Fibroblast of the conjunctiva (primary cell): ENCODE results near the gene KRTAP4-9.
"Not testable (repeated sequence)": the region's sequence is repeated elsewhere in the genome, so short reads cannot be mapped to it uniquely, and the experiment has no call there.

ENCODE experiments used
- DNase-seq: peaks from one replicate; pipeline ENCODE4 v3.0.0-alpha.2; 2010; ENCODE audit warnings: low read depth

Gene KRTAP4-9

DNA sequence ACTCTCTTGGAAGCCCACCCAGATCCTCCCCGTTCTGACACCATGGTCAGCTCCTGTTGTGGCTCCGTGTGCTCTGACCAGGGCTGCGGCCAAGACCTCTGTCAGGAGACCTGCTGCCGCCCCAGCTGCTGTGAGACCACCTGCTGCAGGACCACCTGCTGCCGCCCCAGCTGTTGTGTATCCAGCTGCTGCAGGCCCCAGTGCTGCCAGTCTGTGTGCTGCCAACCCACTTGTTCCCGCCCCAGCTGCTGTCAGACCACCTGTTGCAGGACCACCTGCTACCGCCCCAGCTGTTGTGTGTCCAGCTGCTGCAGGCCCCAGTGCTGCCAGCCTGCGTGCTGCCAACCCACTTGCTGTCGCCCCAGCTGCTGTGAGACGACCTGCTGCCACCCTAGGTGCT is at the start of gene KRTAP4-9:
Gene KRTAP4-9 (plus strand): TSS at position 43 of the 400 bp plus-strand sequence. CDS start 0 bp downstream, at position 43.
- not testable (repeated sequence) for DNase-seq

DNA sequence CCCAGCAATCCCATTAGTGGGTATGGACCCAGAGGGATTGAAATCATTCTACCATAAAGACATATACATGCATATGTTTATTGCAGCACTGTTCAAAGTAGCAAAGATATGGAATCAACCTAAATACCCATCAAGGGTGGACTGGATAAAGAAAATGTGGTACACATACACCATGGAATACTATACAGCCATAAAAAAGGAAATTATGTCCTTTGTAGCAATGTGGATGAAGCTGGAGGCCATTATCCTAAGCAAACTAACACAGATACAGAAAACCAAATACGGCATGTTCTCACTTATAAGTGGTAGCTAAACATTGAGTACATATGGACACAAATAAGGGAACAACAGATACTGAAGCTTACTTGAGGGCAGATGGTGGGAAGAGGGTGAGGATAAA is 47.6 kb upstream of the KRTAP4-9 start:
- DNase-seq = no peak

DNA sequence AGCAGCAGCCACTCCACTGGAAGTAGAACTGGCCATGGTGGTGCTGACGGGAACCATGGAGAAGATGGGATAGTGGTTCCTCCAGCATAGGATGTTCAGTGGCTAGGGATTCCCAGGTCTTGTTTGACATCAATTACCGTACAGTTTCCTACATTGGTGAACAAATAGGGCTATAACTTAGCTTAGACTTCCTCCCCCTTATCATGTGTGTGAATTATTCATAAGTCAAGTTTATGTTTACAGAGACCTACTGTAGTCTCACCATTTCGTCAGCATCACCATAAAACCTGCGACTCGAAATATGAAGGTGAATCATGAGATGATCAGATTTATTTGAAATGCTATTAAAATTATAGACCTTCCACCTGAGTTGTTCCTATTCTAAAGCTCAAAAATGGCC is 46.4 kb upstream of the KRTAP4-9 start:
- no peak for DNase-seq

DNA sequence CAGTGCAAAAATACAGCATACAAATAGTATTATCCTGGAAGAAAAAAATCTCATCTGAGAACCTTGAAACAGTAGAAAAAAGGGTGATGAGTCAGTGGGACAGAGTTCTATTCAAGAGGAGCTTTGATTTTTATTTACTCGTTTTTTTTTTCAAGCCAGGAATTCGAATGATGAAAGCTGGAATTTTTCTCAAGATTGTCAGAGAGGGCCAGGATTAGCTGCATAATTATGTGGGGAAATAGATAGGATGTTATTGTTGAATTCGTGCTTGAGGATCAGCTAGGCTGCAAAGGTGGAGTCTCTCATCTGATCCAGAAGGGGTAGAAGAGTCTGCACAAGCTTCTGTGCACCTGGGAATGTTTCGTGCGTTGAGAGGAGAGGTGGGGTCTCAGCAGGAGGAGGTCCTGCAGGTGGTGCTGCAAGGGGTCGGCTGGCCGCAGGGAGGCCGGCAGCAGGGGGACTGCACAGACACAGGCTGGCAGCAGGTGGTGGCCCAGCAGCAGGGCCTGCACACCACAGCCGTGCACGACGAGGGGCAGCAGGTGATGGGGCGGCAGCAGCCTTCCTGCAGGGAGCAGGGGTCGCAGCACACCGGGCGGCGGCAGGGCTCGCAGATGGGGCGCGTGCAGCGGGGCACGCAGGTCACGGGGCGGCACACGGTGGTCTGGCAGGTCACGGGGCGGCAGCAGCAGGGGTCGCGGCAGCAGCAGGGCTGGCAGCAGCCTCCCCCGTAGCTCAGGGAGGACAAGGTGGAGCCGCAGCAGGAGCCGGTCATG is 45.7 kb upstream of the KRTAP4-9 start:
- not testable (repeated sequence) for DNase-seq

DNA sequence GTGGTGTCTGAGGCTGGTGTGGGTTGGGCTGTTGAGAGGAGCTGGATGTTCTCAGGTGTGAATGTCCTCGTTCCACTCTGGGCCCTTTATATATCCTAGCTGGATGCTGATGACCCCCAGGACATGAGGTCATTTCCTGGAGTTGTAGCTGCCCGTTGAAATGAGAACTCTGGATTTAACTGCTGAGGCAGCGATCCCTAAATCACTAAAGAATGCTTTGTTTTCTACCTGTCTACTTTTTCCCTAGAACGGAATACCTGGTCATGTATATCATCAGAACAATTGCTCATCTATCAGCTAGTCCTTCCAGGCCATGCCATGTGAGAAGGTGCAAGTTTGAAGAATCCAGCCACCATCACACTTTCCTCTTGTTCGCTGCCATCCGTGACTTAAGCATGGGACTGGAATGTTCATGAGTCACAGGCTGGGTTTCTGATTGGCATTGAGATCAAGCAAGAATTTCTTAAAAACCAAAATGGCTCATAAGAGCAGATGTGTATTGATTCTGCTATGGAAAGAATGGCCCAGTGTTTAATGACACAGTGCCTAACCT is 45.1 kb upstream of the KRTAP4-9 start, which contains the start of gene KRTAP2-3:
Gene KRTAP2-3 (minus strand): TSS at position 63 of the 553 bp plus-strand sequence. CDS start 64 bp downstream, outside the sequence.
- DNase-seq = peak; percentile 54

DNA sequence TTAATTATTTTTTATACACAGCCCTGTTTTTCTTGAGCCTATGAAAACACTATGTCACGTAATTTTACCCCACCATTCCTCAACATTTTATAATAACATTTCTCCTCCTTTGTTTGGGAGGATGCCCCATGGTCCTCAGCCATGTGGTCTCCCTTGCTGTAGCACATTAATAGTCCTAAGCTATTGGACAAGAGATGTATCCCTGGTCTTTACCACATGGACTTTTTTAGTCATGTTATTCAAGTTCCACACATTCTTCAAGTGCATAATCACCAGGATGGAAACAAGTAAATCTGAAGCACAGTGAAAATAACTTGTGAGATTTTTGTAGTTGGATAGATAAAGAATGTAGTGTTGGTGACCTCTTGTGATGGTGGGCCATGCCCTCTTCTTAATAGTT is 43.2 kb upstream of the KRTAP4-9 start:
- peak; percentile 75 for DNase-seq

DNA sequence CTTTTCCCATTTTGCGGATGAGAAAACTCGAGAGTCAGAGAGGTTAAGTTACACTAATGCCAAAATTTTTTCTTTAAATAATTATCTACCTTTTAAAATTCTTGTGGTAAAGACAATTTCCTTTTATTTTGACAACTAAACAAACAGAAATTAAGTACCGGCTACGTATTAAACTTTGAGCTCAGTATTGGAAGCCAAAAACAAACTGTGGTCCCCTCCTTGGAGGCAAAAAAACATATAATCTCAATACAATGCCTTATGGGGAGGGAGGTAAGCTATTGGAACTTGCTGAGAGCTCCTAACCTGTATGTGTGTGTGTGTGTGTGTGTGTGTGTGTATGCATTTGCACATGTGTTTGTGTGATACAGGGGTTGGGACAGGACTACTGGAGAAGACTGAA is 41.7 kb upstream of the KRTAP4-9 start:
- no peak for DNase-seq

DNA sequence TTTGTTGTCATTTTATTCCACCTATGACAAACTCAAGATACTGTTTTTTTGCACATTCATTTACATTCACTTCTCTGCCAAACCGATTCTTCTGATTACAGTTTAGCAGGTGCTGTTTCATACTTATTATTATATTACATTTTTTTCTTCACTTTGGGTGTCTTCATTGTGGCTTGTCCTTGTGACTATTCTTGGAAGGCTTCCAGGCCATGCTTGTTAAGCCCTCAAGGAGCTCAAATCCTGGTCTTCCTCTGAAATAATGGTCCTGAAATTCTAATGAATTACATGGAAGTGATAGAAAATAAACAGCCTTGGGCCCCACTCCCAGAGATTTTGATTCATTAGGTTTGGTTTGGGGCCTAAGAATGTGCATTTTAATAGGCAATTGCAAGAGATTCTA is 40.9 kb upstream of the KRTAP4-9 start:
- no peak for DNase-seq

DNA sequence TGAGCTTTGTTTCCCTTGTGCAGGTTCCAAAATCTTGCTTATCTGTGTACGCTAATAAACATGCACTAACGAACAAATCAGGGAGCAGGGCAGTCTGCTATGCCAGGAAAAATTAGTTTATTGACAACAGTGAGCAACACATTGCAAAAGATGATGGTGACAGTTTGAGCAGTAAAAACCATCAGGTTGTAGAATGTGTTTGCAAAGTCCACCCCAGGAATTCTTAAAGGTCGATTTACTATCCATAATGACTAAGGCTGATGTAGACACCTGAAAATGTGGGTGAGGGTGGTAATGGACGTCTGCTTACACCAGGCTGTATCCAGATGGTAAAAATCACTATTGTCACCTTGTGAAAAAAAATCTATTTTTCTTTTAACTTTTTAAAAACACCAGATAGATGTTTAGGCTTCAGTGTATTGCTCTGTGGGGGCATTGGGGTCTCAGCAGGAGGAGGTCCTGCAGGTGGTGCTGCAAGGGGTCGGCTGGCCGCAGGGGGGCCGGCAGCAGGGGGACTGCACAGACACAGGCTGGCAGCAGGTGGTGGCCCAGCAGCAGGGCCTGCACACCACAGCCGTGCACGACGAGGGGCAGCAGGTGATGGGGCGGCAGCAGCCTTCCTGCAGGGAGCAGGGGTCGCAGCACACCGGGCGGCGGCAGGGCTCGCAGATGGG is 40.0 kb upstream of the KRTAP4-9 start:
- DNase-seq = not testable (repeated sequence)

DNA sequence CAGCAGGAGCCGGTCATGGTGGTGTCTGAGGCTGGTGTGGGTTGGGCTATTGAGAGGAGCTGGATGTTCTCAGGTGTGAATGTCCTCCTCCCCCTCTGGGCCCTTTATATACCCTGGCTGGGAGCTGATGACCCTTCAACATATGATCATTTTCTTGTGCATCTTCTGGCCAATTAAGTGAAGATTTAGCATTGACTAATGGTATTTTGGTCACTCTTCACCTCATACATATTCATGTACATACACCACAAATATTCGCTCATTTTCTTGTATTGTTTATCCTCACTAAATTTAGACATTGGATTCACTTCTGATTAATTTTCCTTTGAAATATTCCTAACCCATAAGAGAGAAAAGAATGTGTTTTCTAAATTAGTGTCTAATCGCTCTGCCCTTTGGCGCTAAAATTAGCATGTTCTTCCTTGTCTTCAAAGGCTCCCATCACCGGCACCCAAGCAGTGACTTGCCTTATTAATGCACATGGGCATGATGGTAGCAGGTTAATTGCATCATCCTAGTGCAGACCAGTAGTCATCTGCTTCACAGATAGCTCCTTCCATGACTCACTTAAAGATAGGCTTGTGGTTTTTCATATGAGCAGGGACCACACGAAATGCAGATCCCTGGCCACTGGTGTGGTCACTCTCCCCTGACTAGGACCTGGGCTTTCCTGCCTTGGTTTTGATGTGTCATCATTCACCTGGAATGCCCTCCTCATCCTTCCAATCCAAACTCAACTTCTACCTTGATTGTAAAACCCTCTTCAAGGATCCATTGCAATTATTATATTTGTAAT is 39.2 kb upstream of the KRTAP4-9 start, which contains the start of gene KRTAP2-4:
Gene KRTAP2-4 (minus strand): TSS at position 51 of the 796 bp plus-strand sequence. CDS start 34 bp downstream, at position 17.
- no peak for DNase-seq

DNA sequence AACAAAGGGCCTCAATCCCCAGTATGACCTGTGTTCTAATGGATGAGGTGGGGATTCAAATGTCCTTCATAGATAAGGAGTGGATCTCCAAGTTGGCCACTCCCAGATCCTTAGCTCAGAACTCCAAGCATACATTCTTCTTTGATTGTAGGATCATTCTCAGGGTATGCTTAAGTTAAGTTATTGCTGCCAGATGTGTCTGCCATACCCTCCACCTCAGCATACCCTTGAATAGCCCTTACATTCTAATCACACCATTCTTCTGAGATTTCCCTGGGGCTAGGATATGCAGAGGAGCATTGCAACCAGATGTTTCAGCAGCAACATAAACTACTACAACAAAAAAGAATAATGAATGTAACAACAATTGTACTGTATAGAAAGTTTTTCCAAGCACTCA is 37.9 kb upstream of the KRTAP4-9 start:
- peak; percentile 59 for DNase-seq

DNA sequence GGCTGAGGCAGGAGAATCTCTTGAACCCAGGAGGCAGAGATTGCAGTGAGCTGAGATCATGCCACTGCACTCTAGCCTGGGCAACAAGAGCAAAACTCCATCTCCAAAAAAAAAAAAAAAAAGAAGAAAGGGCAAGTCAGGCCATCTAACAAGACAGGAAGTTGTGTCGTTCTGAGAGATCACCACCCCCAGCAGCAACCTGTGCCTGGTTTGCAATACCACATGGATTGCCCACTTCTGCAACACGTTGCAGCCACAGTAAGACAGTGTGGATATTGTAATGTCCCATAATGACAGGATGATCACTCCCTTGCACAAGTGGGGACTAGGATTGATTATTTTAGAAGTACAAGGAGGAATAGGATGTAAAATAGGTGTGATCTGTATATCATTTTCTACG is 36.2 kb upstream of the KRTAP4-9 start:
- no peak for DNase-seq

DNA sequence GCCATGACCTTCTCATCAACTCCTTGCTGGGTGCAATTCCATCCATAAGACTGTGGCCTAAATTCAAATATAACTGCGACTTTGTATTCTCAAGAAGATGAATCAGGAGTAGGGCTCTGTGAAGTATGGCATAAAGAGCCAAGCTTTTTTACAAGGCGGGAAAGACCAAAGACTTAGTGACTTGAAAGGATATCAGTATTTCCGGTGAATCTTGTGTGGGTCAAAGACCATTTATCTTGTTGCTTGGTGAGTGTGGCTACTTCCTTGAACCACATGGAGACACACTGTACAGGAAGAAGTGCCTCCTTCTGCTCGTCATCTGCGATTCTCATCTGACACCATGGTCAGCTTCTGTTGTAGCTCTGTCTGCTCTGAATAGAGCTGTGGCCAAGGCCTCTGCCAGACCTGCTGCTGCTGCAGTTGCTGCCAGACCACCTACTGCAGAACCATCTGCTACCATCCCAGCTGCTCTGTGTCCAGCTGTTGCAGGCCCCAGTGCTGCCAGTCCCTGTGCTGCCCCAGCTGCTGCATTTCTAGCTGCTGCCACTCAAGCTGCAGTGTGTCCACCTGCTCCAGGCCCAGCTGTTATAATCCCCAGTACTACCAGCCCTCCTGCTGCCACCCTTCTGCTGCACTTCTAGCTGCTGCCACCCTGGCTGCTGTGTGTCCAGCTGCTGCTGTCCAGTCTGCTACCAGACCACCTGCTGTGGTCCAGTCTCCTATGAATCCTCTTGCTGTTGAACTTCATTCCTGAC is 33.4 kb upstream of the KRTAP4-9 start:
- DNase-seq = no peak

DNA sequence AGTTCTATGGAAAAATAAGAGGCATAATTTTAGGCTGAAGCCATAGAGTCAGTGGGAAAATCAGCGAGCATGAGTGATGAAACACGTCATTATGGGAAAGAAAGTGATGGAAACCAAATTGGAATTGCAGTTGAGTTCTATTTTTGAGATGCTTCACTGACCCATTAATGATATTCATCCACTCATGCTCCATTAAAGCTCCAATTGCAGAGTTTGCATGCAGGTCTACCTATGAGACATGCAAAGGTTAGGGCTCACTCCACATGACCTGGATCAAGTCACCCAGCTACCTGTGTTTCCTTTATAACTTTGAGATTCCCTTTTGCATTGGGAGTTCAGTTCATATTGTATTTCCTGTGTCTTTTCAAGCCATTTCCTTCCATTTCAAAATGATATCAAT is 31.5 kb upstream of the KRTAP4-9 start:
- DNase-seq = no peak

DNA sequence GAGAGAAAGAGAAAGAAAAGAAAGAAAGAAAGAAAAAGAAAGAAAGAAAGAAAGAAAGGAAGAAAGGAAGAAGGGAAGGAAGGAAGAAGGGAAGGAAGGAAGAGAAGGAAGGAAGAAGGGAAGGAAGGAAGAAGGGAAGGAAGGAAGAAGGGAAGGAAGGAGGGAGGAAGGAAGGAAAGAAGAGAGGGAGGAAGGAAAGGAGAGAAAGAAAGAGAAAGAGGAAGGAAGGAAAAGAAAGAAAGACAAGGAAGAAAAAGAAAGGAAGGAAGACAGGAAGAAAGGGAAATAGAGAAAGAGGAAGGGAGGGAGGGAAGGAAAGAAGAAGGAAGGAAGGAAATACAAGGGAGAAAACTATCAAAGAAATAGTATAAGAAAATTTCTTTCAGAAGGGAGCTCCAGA is 28.4 kb upstream of the KRTAP4-9 start:
- no peak for DNase-seq

DNA sequence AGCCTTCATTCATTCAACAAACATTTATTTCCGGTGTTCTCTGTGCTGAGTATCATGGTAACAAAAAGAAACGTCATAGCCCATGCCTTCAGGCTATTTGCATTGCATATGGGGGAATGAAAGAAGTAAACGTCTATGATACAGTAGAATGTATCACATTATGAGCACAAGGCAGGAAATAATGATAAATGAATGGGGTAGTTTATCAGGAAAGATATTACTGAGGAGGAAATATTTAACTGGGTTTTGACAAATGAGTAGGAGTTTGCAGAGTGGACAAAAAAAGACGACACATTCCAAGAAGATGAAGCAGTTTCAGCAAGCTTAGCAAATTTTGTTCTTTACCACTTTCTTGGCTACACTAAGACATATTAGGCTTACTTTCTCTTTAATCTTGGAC is 22.6 kb upstream of the KRTAP4-9 start:
- DNase-seq = no peak

DNA sequence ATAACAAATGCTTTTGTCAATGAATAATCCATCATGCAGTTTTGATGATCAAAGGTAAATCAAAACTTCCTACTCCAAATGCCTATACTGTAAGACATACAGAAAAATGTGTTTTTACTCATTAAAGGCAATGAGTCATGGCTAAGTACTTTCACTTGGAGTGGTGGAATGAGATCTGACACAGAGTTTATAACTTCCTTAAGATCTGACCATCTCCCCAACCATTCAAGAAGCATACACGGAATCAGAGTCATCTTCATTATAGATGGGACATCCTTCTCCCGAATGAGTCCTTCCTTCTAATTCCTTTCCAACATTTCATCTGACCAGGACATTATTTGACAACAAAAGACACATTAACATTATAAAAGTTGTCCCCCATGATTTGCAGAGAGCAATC is 21.8 kb upstream of the KRTAP4-9 start:
- DNase-seq = not testable (repeated sequence)

DNA sequence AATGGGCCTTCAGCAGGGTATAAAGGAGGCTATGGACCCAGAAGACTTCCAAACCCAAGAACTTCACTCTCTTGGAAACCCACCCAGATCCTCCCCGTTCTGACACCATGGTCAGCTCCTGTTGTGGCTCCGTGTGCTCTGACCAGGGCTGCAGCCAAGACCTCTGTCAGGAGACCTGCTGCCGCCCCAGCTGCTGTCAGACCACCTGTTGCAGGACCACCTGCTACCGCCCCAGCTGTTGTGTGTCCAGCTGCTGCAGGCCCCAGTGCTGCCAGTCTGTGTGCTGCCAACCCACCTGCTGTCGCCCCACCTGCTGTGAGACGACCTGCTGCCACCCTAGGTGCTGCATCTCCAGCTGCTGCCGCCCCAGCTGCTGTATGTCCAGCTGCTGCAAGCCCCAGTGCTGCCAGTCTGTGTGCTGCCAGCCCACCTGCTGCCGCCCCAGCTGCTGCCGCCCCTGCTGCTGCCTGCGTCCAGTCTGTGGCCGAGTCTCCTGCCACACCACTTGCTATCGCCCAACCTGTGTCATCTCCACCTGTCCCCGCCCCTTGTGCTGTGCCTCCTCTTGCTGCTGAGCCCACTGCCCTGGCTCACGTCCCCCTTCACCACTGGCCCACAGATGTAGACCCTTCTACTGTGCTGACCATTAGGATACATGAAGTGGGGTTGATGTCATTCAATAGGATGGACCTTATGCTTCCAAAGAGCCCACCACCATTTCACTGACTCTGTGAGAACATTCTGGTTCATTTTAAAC is 20.9 kb upstream of the KRTAP4-9 start, which contains the start of gene KRTAP4-7:
Gene KRTAP4-7 (plus strand): TSS at position 51 of the 757 bp plus-strand sequence. CDS start 57 bp downstream, at position 108.
- DNase-seq = not testable (repeated sequence)

DNA sequence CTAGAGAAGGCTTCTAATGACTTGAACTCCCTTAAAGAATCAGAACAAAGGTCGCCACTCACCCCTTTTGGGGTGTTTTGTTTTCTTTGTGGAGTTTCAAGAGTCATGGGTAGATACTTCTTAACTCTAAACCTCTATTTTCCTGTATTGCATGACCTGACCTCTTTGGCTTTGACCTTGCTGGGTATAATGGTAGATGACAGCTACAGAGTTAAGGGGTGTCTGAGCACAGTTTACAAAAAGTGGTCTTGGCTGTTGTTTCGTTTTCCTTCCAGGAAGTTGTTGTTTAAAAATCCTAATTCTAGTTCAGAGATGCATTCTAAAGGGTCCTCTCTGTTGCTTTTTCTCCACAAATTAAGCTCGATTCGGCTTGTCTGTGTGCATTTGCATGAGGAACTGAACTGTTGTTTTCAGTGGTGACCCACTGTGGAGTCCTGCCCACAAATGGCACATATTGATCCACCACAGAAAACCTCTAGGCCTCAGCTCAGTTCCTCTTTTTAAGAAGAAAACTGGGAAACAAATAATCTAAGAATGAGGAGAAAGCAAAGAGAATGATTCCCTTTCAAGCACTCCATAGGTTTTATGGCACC is 16.3 kb upstream of the KRTAP4-9 start:
- DNase-seq = not testable (repeated sequence)

DNA sequence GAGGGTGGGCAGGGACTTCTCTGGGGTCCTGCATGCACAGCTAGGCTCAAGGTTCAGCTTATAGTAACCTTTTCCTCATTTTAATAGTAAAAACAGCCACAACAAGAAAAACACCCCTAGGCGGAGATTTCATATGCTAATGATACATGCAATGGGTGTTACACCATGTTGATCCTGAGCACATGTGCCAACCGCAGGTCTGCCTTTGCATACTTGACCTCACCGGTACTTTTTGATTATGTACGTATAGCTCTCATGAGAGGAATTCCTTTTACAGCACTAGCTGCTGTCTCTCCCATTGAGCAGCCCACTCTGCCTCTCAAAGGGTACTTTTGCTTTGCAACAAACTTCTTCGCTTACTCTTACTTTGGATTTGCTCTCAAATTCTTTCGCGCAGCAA is 9.1 kb upstream of the KRTAP4-9 start:
- no peak for DNase-seq
